ENCODE results near the gene RPGRIP1. TPM values are rescaled to one million over a fixed set of nuclear protein-coding genes. Genes with fewer than 3 reads are reported as not detected.
A peak's percentile ranks its signal among the peaks of the same experiment; 100 is the strongest.
"Not testable (repeated sequence)": the region's sequence is repeated elsewhere in the genome, so short reads cannot be mapped to it uniquely, and the experiment has no call there.

The RPGRIP1 gene
- total RNA-seq, 1 experiment from 2014 or later: 0.08 TPM

DNA sequence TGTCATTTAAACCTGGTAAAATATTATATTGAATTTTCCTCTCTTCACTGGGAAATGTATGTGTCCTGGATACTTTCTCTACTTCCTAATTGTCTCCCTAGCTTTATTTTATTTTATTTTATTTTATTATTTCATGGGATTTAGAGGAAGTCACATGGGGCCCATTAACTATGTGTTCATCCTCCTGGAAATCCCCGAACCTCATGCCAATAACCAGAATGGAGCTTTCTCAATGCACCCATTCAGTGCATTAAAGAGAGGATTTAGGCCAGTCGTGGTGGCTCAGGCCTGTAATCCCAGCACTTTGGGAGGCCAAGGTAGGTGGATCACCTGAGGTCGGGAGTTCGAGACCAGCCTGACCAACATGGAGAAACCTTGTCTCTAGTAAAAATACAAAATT, 1.3 kb upstream of the RPGRIP1 start:
- peak; percentile 60 for DNase-seq (ENCODE audit: low read depth, low spot score)
- in situ Hi-C loops (cut with HindIII; ENCODE audit: low pct_unique_long_range_greater_than_20kb, low sequenced_read_pairs): no loop called here

GRCh38 chr14:21281917-21282316, 2.0 kb downstream of the RPGRIP1 start:
- DNase-seq (ENCODE audit: low read depth, low spot score); in situ Hi-C loops (cut with HindIII; ENCODE audit: low pct_unique_long_range_greater_than_20kb, low sequenced_read_pairs): not testable (repeated sequence)

DNA sequence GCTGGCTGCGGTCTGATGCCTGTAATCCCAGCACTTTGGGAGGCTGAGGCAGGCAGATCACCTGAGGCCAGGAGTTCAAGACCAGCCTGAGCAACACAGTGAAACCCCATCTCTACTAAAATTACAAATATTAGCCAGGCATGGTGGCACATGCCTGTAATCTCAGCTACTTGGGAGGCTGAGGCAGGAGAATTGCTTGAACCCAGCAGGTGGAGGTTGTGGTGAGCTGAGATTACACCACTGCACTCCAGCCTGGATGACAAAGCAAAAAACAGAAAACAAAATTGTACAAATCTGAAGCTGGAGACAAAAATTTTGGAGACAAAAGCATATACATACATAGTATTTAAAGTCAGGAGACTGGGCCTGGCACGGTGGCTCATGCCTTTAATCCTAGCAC, 6.6 kb downstream of the RPGRIP1 start:
- in situ Hi-C loops (cut with HindIII; ENCODE audit: low pct_unique_long_range_greater_than_20kb, low sequenced_read_pairs); DNase-seq (ENCODE audit: low read depth, low spot score): not testable (repeated sequence)

DNA sequence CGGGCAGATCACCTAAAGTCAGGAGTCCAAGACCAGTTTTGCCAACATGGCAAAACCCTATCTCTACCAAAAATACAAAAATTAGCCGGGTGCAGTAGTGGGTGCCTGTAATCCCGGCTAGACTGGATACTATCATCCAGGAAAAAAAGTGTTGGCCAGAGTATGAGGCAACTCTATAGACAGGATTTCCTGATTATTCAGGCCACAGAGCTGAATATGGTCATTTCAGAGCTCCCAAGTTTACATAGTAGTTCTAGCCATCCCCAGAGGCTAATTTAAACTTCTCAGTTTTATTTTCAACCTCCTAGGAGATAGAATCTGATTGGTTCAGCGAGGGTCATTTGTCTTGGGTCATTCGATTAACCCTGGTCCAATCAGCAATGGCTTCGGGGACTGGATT, 7.3 kb downstream of the RPGRIP1 start:
- no peak for DNase-seq (ENCODE audit: low read depth, low spot score)
- in situ Hi-C loops (cut with HindIII; ENCODE audit: low pct_unique_long_range_greater_than_20kb, low sequenced_read_pairs): no loop called here

DNA sequence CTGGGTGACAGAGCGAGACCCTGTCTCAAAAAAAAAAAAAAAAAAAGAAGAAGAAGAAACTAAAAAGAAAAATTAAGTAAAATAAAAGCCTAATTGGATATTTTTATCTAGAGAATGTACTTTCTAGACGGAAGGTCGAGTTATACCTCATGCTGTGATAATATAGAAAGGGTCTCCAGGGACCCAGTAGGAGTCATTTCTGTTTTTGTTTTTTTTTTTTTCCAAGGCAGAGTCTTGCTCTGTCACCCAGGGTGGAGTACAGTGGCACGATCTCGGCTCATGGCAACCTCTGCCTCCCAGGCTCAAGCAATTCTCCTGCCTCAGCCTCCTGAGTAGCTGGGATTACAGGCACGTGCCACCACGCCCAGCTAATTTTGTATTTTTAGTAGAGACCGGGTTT, 14.1 kb downstream of the RPGRIP1 start:
- in situ Hi-C loops (cut with HindIII; ENCODE audit: low pct_unique_long_range_greater_than_20kb, low sequenced_read_pairs); DNase-seq (ENCODE audit: low read depth, low spot score): not testable (repeated sequence)

- no peak for DNase-seq (ENCODE audit: low read depth, low spot score)
- in situ Hi-C loops (cut with HindIII; ENCODE audit: low pct_unique_long_range_greater_than_20kb, low sequenced_read_pairs): no loop called here
These were observed 18.5 kb downstream of the RPGRIP1 start for GRCh38 chr14:21298358-21298757.

GRCh38 chr14:21299562-21300130, 19.8 kb downstream of the RPGRIP1 start:
- DNase-seq (ENCODE audit: low read depth, low spot score): no peak
- in situ Hi-C loops (cut with HindIII; ENCODE audit: low pct_unique_long_range_greater_than_20kb, low sequenced_read_pairs): no loop called here

DNA sequence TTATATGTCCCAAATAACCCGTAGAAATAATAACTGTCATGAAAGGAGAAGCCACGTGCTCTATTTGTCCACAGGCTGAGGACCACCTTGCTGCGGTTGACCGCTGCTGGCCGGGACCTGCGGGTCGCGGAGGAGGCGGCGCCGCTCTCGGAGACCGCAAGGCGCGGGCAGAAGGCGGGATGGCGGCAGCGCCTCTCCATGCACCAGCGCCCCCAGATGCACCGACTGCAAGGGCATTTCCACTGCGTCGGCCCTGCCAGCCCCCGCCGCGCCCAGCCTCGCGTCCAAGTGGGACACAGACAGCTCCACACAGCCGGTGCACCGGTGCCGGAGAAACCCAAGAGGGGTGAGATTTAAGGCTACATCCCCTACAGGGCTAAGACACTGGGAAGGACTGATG, 21.0 kb downstream of the RPGRIP1 start:
- in situ Hi-C loops (cut with HindIII; ENCODE audit: low pct_unique_long_range_greater_than_20kb, low sequenced_read_pairs): no loop called here
- no peak for DNase-seq (ENCODE audit: low read depth, low spot score)

DNA sequence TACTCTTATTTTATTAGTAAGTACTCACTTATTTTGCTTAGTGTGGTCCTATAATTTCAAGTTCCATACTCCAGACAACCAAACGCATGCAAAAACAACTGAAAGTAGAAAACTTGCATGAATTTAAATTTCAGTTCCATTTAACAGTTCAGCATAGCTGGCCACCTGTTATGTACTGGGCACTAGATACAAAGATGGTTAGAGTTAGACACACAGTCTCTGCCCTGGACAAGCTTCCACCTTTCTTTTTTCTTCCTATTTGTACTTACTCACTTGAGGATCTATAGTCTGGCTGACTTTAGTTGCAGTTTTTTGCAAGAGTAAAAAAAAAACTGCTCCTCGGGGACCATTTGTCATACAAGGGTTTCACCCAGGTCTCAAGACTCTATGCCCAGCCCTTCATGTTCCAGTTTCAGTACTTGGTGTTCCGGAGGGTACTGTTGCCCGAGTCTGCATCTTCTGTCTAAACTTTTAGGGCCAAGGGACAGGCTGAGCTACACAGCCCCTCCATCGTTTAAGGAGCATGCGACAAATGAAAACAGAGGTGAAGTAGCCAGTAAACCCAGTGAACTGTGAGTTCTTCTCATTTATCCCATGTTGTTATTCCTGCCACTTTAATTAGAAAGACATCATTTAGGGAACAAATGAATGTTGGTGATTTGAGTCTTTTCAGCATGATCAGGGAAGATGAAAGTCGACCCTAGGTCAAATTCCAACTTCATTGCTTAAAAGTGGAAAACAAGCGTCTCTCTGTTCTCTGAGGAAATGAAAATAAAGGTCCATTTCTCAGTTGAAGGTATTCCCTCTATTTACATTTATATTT, 22.3 kb downstream of the RPGRIP1 start:
- in situ Hi-C loops (cut with HindIII; ENCODE audit: low pct_unique_long_range_greater_than_20kb, low sequenced_read_pairs): no loop called here
- no peak for DNase-seq (ENCODE audit: low read depth, low spot score)

DNA sequence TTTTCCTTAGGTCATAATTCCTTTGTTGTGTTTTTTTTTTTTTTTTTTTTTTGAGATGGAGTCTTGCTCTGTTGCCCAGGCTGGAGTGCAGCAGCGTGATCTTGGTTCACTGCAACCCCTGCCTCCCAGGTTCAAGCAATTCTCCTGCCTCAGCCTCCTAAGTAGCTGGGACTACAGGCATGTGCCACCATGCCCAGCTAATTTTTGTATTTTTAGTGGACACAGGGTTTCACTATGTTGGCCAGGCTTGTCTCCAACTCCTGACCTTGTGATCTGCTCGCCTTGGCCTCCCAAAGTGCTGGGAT, 22.9 kb downstream of the RPGRIP1 start:
- in situ Hi-C loops (cut with HindIII; ENCODE audit: low pct_unique_long_range_greater_than_20kb, low sequenced_read_pairs): not testable (repeated sequence)

DNA sequence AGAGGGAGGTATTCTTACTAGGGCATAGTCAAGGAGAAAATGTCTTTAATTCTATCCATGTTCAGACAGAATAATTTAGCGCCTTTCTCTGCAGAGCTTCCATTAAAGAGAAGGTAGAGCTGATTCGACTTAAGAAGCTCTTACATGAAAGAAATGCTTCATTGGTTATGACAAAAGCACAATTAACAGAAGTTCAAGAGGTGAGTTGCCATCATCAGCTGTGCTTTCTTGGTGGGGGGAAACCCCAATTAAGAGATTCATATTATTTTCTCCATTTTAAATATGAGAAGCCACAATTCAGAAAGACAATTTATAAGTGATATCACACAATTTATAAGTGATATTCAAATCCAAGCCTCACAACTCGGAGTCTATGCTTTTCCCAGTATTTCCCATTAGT, 27.8 kb downstream of the RPGRIP1 start:
- no peak for DNase-seq (ENCODE audit: low read depth, low spot score)
- in situ Hi-C loops (cut with HindIII; ENCODE audit: low pct_unique_long_range_greater_than_20kb, low sequenced_read_pairs): no loop called here

More for the DNA sequence above, 22.9 kb downstream of the RPGRIP1 start:
- DNase-seq (ENCODE audit: low read depth, low spot score): not testable (repeated sequence)

- in situ Hi-C loops (cut with HindIII; ENCODE audit: low pct_unique_long_range_greater_than_20kb, low sequenced_read_pairs): no loop called here
- no peak for DNase-seq (ENCODE audit: low read depth, low spot score)
These were observed 28.2 kb downstream of the RPGRIP1 start for GRCh38 chr14:21308132-21308478.

- DNase-seq (ENCODE audit: low read depth, low spot score): peak; percentile 13
- in situ Hi-C loops (cut with HindIII; ENCODE audit: low pct_unique_long_range_greater_than_20kb, low sequenced_read_pairs): no loop called here
These were observed 28.8 kb downstream of the RPGRIP1 start for GRCh38 chr14:21308479-21309237.

DNA sequence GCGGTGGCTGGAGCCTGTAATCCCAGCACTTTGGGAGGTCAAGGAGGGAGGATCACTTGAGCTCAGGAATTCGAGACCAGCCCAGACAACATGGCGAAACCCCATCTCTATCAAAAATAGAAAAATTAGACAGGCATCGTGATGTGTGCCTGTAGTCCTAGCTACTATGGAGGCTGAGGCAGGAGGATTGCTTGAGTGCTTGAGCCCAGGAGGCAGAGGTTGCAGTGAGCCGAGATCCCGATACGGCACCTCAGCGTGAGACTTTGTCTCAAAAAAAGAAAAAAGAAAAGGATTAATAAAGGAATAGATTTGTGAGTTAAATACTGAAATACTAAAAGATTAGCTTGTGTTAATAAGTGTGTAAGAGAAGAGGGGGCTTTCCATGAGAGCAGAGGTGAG, 29.4 kb downstream of the RPGRIP1 start:
- in situ Hi-C loops (cut with HindIII; ENCODE audit: low pct_unique_long_range_greater_than_20kb, low sequenced_read_pairs): no loop called here
- DNase-seq (ENCODE audit: low read depth, low spot score): no peak

- DNase-seq (ENCODE audit: low read depth, low spot score): no peak
- in situ Hi-C loops (cut with HindIII; ENCODE audit: low pct_unique_long_range_greater_than_20kb, low sequenced_read_pairs): no loop called here
These were observed 30.1 kb downstream of the RPGRIP1 start for GRCh38 chr14:21309956-21310355.

DNA sequence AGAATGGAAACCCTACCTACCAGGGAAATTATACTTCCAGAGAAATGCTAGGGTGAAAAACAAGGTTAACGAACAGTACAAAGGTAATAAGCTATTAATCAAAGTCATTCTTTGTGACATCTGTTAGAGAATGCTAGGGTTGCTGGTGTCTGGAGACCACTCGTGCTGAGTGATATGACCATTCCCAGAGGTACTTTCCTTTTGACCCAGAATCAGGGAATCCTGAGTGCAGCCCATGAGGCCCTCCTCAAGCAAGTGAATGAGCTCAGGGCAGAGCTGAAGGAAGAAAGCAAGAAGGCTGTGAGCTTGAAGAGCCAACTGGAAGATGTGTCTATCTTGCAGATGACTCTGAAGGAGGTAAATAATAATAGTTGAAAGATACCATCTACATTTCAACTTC, 31.7 kb downstream of the RPGRIP1 start:
- in situ Hi-C loops (cut with HindIII; ENCODE audit: low pct_unique_long_range_greater_than_20kb, low sequenced_read_pairs): no loop called here
- DNase-seq (ENCODE audit: low read depth, low spot score): no peak

- in situ Hi-C loops (cut with HindIII; ENCODE audit: low pct_unique_long_range_greater_than_20kb, low sequenced_read_pairs): no loop called here
- no peak for DNase-seq (ENCODE audit: low read depth, low spot score)
These were observed 33.6 kb downstream of the RPGRIP1 start for GRCh38 chr14:21313512-21313911.

DNA sequence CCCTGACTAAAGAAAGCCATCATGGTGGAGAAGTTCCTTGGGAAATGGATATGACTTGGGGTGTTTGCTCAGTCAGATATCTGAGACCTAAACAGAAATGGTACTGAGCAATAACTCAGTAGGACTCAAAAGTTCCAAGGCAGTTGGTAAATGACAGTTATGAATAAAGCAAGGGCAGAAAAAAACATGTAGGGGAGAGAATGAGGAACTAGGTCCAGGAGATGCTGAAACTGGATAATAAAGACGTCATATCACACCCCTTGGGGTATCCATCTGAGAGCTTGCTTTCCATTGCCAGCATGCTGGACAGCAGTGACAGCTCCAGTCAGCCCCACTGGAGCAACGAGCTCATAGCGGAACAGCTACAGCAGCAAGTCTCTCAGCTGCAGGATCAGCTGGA, 37.5 kb downstream of the RPGRIP1 start:
- in situ Hi-C loops (cut with HindIII; ENCODE audit: low pct_unique_long_range_greater_than_20kb, low sequenced_read_pairs): no loop called here
- DNase-seq (ENCODE audit: low read depth, low spot score): no peak

DNA sequence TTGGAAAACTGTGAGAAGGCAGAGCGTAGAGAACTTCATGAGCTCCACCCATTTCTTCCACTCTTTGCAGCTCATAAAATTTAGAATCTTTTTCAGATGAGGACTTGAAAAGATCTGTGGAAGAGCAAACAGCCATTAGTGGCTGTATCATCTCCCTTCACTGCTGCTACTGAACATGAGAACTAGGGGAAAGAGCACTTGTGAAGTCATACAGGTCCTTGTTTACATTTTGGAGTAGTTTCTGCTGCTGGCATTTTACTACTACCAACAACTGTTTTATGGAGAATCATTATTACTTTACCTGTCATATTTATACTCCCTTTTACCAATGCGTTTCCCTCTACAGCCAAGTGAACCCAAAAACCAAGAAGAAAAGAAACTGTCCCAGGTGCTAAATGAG, 41.0 kb downstream of the RPGRIP1 start:
- in situ Hi-C loops (cut with HindIII; ENCODE audit: low pct_unique_long_range_greater_than_20kb, low sequenced_read_pairs): no loop called here
- no peak for DNase-seq (ENCODE audit: low read depth, low spot score)

Data from SK-MEL-5 (cell line).